VCaP (cell line): Measurements from ENCODE around the gene NYAP1.
"Not testable (repeated sequence)": the region's sequence is repeated elsewhere in the genome, so short reads cannot be mapped to it uniquely, and the experiment has no call there.

ENCODE experiments used
- H3K27ac ChIP-seq: fragments of 450-650 bp; 2 replicates; pipeline ENCODE4 v1.5.1; 2017
- CTCF ChIP-seq: fragments of 450-650 bp; conservative IDR thresholded peaks from 2 replicates; pipeline ENCODE4 v1.5.1; 2017; ENCODE audit warnings: mild to moderate bottlenecking, moderate library complexity

NYAP1 gene

GRCh38 chr7:100532165-100533022 lies 48.7 kb downstream of the NYAP1 start:
- H3K27ac ChIP-seq: no peak overlapping the region
- no peak for TF ChIP-seq CTCF

- H3K27ac ChIP-seq: peak overlapping the region; percentile 49; the same call in 1 of the 2 replicates
Measured at GRCh38 chr7:100535982-100536381, 52.3 kb downstream of the NYAP1 start.

GRCh38 chr7:100536695-100537094 lies 53.0 kb downstream of the NYAP1 start:
- not testable (repeated sequence) for H3K27ac ChIP-seq

- peak overlapping the region; percentile 100 for H3K27ac ChIP-seq
- no peak for TF ChIP-seq CTCF
Measured at GRCh38 chr7:100538348-100538653, 54.6 kb downstream of the NYAP1 start.

- TF ChIP-seq CTCF: no peak
- H3K27ac ChIP-seq: peak within 1 kb of the TSS; percentile 100
Measured at GRCh38 chr7:100538654-100539435, 55.1 kb downstream of the NYAP1 start, which contains the start of gene AGFG2. TSS of gene AGFG2 (plus strand) at chr7:100539203. CDS start at chr7:100539347, 144 bp downstream.

- no peak for TF ChIP-seq CTCF
- H3K27ac ChIP-seq: peak overlapping the region; percentile 100
Measured at GRCh38 chr7:100539436-100540006, 55.8 kb downstream of the NYAP1 start.

GRCh38 chr7:100540073-100540723 lies 56.5 kb downstream of the NYAP1 start:
- peak overlapping the region; percentile 100 for H3K27ac ChIP-seq
- no peak for TF ChIP-seq CTCF

GRCh38 chr7:100541309-100541708 lies 57.6 kb downstream of the NYAP1 start:
- peak overlapping the region; percentile 100 for H3K27ac ChIP-seq
